Transverse colon (tissue), 4 donors: Measurements from ENCODE around the gene CANT1. TPM values are rescaled to one million over a fixed set of nuclear protein-coding genes. Genes with fewer than 3 reads are reported as not detected.
A peak's percentile ranks its signal among the peaks of the same experiment; 100 is the strongest.

ENCODE experiments used
- DNase-seq: peaks from one replicate; pipeline ENCODE4 v3.0.0-alpha.2; 2019
- H3K27ac ChIP-seq, 4 donors: fragments of 200-600 bp; sonication (generic); 2 replicates each; pipeline ENCODE4 v1.5.1; 2016 to 2018; ENCODE audit warnings: inconsistent platforms in 4 of 4
- H3K27me3 ChIP-seq: fragments of 200-600 bp; sonication (generic); 2 replicates; pipeline ENCODE4 v1.5.1; 2017; ENCODE audit warnings: inconsistent platforms
- H3K36me3 ChIP-seq, 4 donors: fragments of 200-600 bp; sonication (generic); 2 replicates each; pipeline ENCODE4 v1.5.1; 2017 to 2019; ENCODE audit warnings: inconsistent platforms in 4 of 4
- H3K4me1 ChIP-seq, 4 donors: fragments of 200-600 bp; sonication (generic); 2 replicates each; pipeline ENCODE4 v1.5.1; 2017 to 2020; ENCODE audit warnings: inconsistent platforms in 4 of 4
- H3K4me3 ChIP-seq, 4 donors: fragments of 200-600 bp; sonication (generic); 1 replicate in 1 of 4; 2 replicates in 3 of 4; pipeline versions ENCODE4 v1.5.1 to v1.6.1; 2017 to 2019; ENCODE audit warnings: inconsistent platforms in 4 of 4
- H3K9me3 ChIP-seq, 2 donors: fragments of 200-600 bp; sonication (generic); 2 replicates each; pipeline ENCODE4 v1.5.1; 2017 to 2019; ENCODE audit warnings: inconsistent platforms in 2 of 2
- CTCF ChIP-seq, 5 experiments: fragments of 200-600 bp in 3 of 5; fragments of 450-650 bp in 2 of 5; sonication (generic) in 3 of 5; IDR thresholded peaks; 1 replicate in 2 of 5; 2 replicates in 3 of 5; pipeline ENCODE4 v1.5.1; 2016 to 2017; ENCODE audit warnings: antibody characterized with exemption in 5 of 5, inconsistent platforms in 3 of 5, mild to moderate bottlenecking in 2 of 5, moderate library complexity in 1 of 5
- EP300 ChIP-seq: sonication (generic); formaldehyde crosslinking; IDR thresholded peaks from one replicate; pipeline ENCODE4 v1.6.1; 2017; ENCODE audit warnings: antibody characterized with exemption, low read depth
- POLR2A ChIP-seq: fragments of 450-650 bp; IDR thresholded peaks from one replicate; pipeline ENCODE4 v1.6.1; 2016; ENCODE audit warnings: antibody characterized with exemption, mild to moderate bottlenecking, moderate library complexity
- POLR2AphosphoS5 ChIP-seq, 3 donors: sonication (generic); formaldehyde crosslinking; IDR thresholded peaks; one replicate each; pipeline ENCODE4 v1.6.1; 2016; ENCODE audit warnings: antibody characterized with exemption in 3 of 3
- WGBS, 2 donors: methylation state at CpG; one replicate each; pipeline ENCODE4 v1.1.5; 2018; ENCODE audit warnings: low coverage in 1 of 2; 5-methylcytosine and 5-hydroxymethylcytosine counted together
- in situ Hi-C, 4 donors: fragments of 200-750 bp; cut with MboI; loops; one replicate each; pipeline versions ENCODE4 v1.15.0 to v1.15.1; 2017; ENCODE audit warnings: low sequenced_read_pairs in 3 of 4, low pct_ligation_motif_present in 1 of 4, low pct_unique_long_range_greater_than_20kb in 1 of 4
- intact Hi-C: fragments of 100-400 bp; cut with DNase I; formaldehyde crosslinking; loops from one replicate; pipeline ENCODE4 v1.15.1; 2023; ENCODE audit warnings: low total_unique reads
- total RNA-seq, 4 donors: library from RNA; depleted of rRNA; stranded (reverse); fragments of >200 nt; gene quantifications; one replicate each; pipeline ENCODE4 v1.1.0, GENCODE V29; 2016

CANT1 gene
- total RNA-seq, 4 donors from 2014 or later, result 89.4 to 231 (median 138) TPM

DNA sequence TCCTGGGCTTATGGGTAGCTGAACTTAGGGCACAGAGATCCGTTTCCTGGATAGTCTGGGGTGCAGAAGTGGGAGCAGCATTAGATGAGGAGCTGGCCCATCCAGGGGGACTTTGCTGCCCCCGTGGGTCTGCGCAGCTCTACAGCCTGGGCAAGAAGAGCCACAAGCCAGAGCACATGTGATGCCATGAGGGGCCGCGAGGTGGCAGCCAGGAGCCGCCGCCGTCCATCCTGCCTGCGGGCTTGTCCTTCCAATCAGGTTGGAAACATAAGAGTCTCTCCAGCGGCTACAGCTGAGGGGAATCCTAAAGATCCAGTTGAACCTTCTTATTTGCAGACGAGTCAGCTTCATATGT, 36.3 kb upstream of the CANT1 start:
- intact Hi-C loops, result loop anchor here (2.0 kb wide), 1 partner anchor 21 kb away; the partner anchor contains the start of gene C1QTNF1
- Histone ChIP-seq H3K9me3 (no peaks in the 10 kb centered on the region), H3K36me3 (no peaks in the 10 kb centered on the region), H3K4me1 (peaks cover 0 to 3% (median 0%) of the 10 kb centered on the region in 4 donors), H3K27ac (no peak overlapping the region), H3K27me3 (no peaks in the 10 kb centered on the region), H3K4me3 (no peak overlapping the region)
- no peak for TF ChIP-seq POLR2A
- peak; percentile 85 to 95 (median 90) for TF ChIP-seq CTCF (IDR thresholded peaks at IDR 0.05)
- TF ChIP-seq POLR2AphosphoS5 (IDR thresholded peaks at IDR 0.05), result no peak
- TF ChIP-seq EP300, result no peak
- peak; percentile 74 for DNase-seq
- 0 to 8% methylated on average over 2 to 9 of the region's 11 CpGs for WGBS, 2 donors
- in situ Hi-C loops, result no loop called here

- in situ Hi-C loops, result no loop called here
- no peak for DNase-seq
- WGBS, 2 donors, result 70 to 80% methylated on average over 6 to 15 of the region's 15 CpGs
- Histone ChIP-seq H3K27ac (no peak overlapping the region), H3K27me3 (no peaks in the 10 kb centered on the region), H3K4me3 (no peak overlapping the region), H3K36me3 (no peaks in the 10 kb centered on the region), H3K4me1 (peaks cover 0 to 3% (median 0%) of the 10 kb centered on the region in 4 donors), H3K9me3 (no peaks in the 10 kb centered on the region)
- intact Hi-C loops, result loop anchor here (2.0 kb wide), 1 partner anchor 20 kb away; the partner anchor contains the start of gene C1QTNF1
- no peak for TF ChIP-seq EP300
- TF ChIP-seq POLR2AphosphoS5 (IDR thresholded peaks at IDR 0.05), result no peak
- no peak for TF ChIP-seq CTCF (IDR thresholded peaks at IDR 0.05)
- TF ChIP-seq POLR2A, result no peak
Measured at GRCh38 chr17:79045001-79045729, 35.6 kb upstream of the CANT1 start.

GRCh38 chr17:79044462-79044861, 34.9 kb upstream of the CANT1 start:
- no peak overlapping the region for H3K4me3 ChIP-seq
- H3K27me3 ChIP-seq, result no peaks in the 10 kb centered on the region
- no peaks in the 10 kb centered on the region for H3K36me3 ChIP-seq
- no peak overlapping the region for H3K27ac ChIP-seq
- in situ Hi-C loops (no loop called here), intact Hi-C loops (loop anchor here (2.0 kb wide), 1 partner anchor 20 kb away; the partner anchor contains the start of gene C1QTNF1)
- no peak for DNase-seq
- no peak for TF ChIP-seq POLR2AphosphoS5 (IDR thresholded peaks at IDR 0.05)
- TF ChIP-seq CTCF (IDR thresholded peaks at IDR 0.05), result no peak
- no peak for TF ChIP-seq POLR2A
- H3K9me3 ChIP-seq, result no peaks in the 10 kb centered on the region
- WGBS, 2 donors, result 86% methylated on average over 11 of the region's 11 CpGs; no CpG with 5 or more reads in 1 of the 2 donors
- H3K4me1 ChIP-seq, result peaks cover 0 to 3% (median 0%) of the 10 kb centered on the region in 4 donors

- H3K27ac ChIP-seq, result no peak overlapping the region
- H3K36me3 ChIP-seq, result no peaks in the 10 kb centered on the region
- DNase-seq, result no peak
- no peaks in the 10 kb centered on the region for H3K9me3 ChIP-seq
- intact Hi-C loops (loop anchor here (2.0 kb wide), 1 partner anchor 19 kb away; the partner anchor contains the start of gene C1QTNF1), in situ Hi-C loops (no loop called here)
- WGBS, 2 donors, result 66% methylated on average over 12 of the region's 12 CpGs; no CpG with 5 or more reads in 1 of the 2 donors
- peaks cover 0 to 3% (median 0%) of the 10 kb centered on the region in 4 donors for H3K4me1 ChIP-seq
- no peak for TF ChIP-seq POLR2A
- no peak for TF ChIP-seq CTCF (IDR thresholded peaks at IDR 0.05)
- TF ChIP-seq POLR2AphosphoS5 (IDR thresholded peaks at IDR 0.05), result no peak
- TF ChIP-seq EP300, result no peak
- no peak overlapping the region for H3K4me3 ChIP-seq
- no peaks in the 10 kb centered on the region for H3K27me3 ChIP-seq
Measured at GRCh38 chr17:79043931-79044320, 34.4 kb upstream of the CANT1 start.
